CD4-positive, alpha-beta T cell treated with Interleukin-17A for 1 hour (primary cell): ENCODE results near the gene PLXNA4.

Source experiments
- DNase-seq: peaks from one replicate; pipeline ENCODE4 v3.0.0-alpha.2; 2020

Gene PLXNA4

GRCh38 chr7:132584796-132585494 is 8.7 kb upstream of the PLXNA4 start:
- DNase-seq, result no peak

DNA sequence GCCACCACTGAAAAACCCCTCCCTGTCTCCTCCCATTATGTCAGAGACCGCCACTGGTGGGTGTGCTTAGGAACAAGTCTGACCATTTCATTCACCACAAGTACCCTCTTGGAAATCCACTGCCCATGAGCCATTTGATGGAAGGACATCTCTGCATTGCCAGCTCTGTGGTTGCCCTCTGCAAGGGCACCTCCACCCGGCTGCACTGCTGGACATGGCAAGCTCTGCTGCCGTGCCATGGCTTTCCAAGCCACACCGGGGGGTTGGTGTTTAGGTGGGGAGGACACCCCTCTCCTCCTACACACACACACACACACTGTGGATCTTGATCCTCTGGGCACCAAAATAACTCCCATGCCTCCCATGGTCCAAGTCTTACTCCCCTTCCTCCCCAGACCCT is 5.2 kb upstream of the PLXNA4 start:
- DNase-seq, result no peak

- peak; percentile 75 for DNase-seq
Observed at GRCh38 chr7:132580717-132581285, 4.5 kb upstream of the PLXNA4 start.

DNA sequence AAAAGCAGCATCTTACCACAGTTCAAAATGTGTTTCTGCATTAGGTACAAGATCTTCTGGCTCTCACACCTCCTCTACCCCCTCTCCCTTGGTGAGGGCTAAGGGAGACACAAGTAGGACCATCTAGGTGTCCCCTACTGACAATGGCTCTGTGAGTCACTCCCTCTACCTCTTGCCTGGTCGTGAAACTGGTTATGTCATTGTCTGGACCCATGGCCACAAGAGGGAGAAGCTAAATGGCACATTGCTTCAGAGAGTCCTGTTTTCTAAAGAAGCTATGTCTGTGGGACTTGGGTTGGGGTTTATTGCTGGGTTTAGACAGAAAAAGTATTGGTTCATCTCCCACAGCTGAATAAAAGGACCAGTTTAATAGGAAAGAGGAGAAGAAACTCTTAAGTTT is 4.0 kb upstream of the PLXNA4 start:
- DNase-seq, result no peak

- no peak for DNase-seq
Observed at GRCh38 chr7:132579260-132579899, 3.1 kb upstream of the PLXNA4 start.

- no peak for DNase-seq
Observed at GRCh38 chr7:132578826-132579225, 2.6 kb upstream of the PLXNA4 start.

- DNase-seq, result no peak
Observed at GRCh38 chr7:132578050-132578370, 1.7 kb upstream of the PLXNA4 start.

DNA sequence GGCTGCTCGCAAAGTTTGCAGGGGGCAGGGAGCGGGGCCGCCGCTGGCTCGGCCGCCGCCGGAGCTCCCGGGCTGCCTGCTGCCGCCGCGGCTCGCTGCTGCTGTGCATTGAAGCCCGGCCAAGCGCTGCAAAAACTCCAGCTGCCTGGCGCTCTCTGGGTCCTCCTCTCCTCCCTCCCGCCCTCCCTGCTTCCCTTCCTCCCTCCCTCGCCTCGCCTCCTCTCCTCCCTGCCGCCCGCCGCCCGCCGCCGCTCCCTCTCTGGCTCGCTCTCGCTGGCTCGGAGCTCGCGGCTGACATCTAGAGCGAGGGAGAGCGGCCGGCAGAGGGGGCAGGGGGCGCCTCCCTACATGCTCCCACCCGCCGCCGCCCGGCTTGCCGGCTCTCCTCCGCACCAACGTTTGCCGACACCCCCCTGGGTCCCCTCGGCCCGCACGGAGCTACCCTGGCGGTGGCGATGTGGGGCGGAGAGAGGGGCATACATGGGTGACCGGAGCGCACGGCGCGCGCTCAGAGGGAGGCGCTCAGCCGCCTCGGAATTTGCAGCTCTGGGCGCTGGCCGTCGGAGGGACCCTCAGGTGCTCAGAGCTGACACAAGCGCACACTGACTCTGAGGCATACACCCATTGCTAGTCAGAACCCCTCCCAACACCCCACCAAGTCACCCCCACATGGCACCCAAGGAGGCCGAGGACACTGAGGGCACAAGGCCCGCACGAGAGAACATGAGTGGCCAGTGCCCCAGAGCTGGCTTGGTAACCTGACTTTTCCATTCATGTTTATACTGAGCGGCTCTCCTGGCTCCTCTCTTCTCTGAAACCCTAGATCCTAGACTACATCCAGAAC is 1.2 kb upstream of the PLXNA4 start:
- no peak for DNase-seq

DNA sequence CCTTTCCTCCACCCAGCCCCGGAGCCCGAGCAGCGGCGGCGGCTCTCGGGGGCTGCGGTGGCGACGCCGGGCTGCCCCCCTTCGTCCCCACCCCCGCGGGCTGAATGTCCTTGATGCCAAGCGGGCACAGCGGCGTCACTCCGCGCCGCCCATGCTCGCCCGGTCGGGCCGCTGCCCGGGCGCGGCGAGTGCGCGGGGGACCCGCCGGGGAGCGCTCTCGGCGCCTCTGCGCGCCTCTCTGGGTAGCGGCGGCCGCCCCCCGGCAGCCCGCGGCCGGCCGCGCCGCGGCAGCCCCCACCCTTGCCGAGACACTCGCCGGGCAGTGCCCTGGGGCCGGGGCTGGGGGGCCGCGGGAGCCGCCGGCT is 433 bp upstream of the PLXNA4 start:
- no peak for DNase-seq

DNA sequence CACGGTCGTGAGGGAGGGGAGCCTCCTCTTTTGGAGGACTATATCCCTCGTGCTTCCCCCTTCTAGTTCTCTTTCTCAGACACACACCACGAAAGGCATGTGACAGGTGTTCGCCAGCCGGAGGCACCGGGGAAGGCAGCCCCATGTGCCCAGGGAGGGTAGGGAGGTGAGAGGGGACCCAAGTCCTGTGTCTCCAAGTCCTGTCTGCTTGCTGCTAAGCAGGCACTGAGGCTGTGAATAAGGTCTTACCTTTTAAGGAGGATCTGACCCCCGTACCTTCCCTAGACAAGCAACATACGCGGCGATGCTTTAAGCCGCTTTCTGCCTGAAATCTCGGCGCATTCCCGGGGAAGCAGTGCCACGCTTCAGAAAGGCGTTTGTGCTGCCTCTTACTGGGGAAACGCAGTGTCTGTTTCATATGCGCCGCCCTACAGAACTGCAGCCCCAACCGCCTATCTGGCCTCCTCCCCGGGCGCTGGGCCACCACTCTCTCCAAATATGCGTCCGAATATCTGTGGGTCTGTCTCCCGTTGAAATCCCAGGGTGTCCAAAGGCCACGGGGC is 770 bp downstream of the PLXNA4 start:
- no peak for DNase-seq

GRCh38 chr7:132574223-132574622 is 2.0 kb downstream of the PLXNA4 start:
- no peak for DNase-seq

DNA sequence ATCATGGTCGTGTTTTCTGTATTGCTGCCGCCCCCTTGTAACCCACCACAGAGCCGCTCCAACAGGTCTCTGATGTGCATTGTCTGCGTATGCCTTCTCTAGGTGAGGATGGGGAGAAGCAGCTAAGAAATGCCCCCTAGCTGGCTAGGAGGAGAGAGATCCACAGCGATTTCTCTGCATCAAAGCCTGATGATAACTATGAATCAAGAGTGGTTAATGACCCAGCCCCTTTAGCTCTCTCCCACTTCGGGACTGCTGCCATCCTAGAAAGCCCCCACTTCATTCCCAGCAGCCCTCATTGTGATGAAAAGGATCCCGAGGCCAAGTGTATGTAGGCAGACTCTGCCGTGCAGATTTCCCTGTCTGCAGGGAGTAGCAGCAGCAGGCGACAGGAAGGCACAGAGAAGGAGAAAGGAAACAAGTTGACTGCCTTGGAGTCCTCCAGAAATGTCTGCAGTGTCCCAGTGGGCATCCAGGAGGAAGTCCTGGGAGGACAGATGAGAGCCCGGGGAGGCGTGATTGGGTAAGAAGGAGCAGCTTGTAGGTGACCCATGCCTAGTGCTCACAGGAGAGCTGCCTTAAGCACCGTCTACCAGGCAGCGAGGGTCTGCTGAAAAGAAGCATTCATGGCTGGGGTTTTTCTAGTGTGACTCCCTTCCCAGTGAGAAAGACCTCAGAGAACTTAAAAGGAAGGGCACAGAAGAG is 2.9 kb downstream of the PLXNA4 start:
- DNase-seq, result no peak

- no peak for DNase-seq
Observed at GRCh38 chr7:132572526-132572925, 3.7 kb downstream of the PLXNA4 start.

- no peak for DNase-seq
Observed at GRCh38 chr7:132571970-132572369, 4.3 kb downstream of the PLXNA4 start.

DNA sequence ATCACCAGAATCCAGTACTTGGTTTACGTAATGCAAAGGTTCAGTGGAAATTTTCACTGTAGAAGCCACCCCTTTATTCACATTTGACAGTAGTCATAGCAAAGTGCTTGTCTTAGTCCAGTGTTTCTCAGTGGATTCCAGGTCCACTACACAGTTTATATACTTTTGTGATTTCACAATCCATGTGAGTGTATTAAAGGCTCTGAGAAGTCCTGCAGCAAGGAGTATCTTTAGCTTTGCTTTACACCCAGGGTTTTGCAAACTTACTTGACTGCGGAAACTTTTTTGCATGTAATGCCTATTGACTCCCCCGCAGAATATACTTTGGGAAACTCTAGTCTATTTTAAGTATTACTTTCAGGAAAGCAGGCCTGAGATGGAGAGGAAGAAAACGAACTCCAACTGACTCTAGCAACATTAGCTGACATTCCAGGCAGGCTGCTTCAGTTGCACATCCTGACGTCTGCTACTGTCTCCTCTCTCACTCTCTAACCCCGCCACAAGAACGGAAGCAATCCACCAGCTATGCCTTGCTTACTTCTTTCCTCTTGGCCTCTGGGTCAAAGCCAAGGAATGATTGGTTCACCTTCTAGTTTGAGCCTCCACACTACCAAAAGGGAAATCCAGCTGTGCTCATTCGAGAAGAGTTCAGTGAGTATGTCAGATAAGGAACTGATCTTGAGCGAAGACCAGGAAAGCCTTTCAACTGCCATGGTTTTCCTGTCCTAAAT is 6.2 kb downstream of the PLXNA4 start:
- DNase-seq, result no peak

DNA sequence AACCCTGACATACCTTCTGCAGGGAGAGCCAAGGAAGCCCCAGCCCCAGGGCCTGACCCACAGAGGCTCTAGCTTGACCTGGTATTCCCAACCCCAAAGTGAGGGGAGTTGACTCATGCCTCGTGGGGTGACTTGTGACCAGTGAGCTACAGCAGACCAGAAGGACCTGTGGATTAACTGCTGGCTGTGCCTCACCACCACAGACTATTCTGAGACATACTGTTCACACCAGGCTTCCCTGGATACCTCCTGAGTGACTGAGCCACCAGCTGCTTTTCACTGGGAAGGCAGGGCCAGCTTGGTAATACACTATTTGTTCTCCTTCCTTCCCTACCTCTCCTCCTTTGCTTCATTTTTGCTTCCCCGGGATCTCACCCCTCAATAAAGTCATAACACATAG is 7.3 kb downstream of the PLXNA4 start:
- DNase-seq, result no peak

GRCh38 chr7:132565885-132566284 is 10.4 kb downstream of the PLXNA4 start:
- no peak for DNase-seq

DNA sequence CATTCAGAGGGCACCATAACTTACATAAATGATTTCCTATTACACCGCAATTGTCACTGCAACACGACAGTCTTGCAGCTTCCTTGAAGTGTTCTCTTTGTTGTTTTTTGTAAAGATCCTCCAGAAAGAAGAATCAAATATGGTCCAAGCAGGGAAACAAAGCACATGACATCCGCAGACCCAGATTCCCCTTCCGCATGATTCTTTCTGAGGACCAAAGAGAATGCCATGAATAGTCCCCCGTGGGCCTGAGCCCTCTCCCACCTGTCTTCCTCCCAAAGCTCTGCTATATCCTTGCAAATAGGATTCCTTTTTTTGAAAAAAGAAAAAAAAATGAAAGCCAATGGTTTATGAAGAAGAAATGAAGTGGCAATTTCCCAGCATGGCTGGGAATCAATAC is 10.8 kb downstream of the PLXNA4 start:
- DNase-seq, result no peak

GRCh38 chr7:132564849-132565248 is 11.4 kb downstream of the PLXNA4 start:
- no peak for DNase-seq

- DNase-seq, result no peak
Observed at GRCh38 chr7:132564090-132564489, 12.2 kb downstream of the PLXNA4 start.

DNA sequence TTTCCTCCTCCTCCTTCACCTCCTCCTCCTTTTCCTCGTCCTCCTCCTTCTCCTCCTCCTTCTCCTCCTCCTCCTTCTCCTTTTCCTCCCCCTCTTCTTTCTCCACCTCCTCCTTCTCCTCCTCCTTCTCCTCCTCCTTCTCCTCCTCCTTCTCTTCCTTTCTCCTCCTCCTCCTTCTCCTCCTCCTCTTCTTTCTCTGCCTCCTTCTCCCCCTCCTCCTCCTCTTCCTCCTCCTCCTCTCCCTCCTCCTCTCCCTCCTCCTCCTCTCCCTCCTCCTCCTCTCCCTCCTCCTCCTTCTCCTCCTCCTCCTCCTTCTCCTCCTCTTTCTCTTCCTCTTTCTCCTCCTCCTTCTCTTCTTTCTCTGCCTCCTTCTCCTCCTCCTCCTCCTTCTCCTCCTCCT is 13.6 kb downstream of the PLXNA4 start:
- no peak for DNase-seq

GRCh38 chr7:132561763-132562162 is 14.5 kb downstream of the PLXNA4 start:
- no peak for DNase-seq
